RPMI7951 (cell line): ENCODE results near the gene TTI1. TPM values are rescaled to one million over a fixed set of nuclear protein-coding genes. Genes with fewer than 3 reads are reported as not detected.
A peak's percentile ranks its signal among the peaks of the same experiment; 100 is the strongest.

Experiments used
- DNase-seq: peaks from one replicate; pipeline ENCODE4 v3.0.0-alpha.2; 2012; ENCODE audit warnings: low read depth
- total RNA-seq: library from RNA; depleted of rRNA; stranded (reverse); fragments of >200 nt; shearing (Covaris generic); gene quantifications from 2 replicates; pipeline ENCODE4 v1.2.3, GENCODE V29; 2014

TTI1 gene
- total RNA-seq, 1 experiment from 2014 or later = 36.4 TPM

- no peak for DNase-seq
Observed at GRCh38 chr20:38055294-38055693, 22.0 kb upstream of the TTI1 start.

DNA sequence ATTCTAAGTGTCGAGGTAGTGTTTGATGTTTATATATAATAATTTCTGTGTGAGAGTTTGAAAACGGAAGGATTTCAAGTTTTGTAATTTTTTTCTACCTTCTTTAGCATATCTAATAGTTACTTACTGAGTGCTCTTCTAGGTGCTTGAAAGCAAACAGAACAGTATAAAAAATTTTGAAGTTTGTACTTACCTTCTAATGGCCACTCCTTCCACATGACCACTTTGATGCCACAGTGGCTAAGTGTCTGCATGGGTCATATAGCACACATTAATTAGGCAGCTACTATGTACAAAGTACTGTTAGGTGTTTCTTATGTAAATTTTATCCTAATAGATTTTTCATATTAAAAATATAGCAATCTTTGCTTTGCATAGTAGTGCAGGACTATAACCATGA is 21.4 kb upstream of the TTI1 start:
- no peak for DNase-seq

DNA sequence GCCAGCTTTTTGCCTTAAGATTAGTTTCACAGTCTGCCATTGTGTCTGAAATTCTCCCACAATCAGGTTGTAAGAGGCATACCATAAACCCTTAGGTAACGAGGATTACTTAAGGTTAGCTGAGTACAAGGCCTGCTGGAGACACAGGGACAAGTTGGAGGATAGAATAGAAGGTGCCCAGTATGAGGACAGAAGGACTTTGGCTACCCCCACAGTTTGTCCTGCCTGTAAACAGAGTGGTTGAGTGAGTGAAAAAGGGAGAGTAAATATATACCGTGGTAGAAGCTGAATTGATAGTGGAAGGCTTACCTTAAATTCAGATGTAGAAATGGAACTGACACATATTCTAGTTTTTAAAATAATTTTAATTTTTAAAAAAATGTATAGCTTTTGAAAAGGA is 19.6 kb upstream of the TTI1 start:
- DNase-seq = no peak

DNA sequence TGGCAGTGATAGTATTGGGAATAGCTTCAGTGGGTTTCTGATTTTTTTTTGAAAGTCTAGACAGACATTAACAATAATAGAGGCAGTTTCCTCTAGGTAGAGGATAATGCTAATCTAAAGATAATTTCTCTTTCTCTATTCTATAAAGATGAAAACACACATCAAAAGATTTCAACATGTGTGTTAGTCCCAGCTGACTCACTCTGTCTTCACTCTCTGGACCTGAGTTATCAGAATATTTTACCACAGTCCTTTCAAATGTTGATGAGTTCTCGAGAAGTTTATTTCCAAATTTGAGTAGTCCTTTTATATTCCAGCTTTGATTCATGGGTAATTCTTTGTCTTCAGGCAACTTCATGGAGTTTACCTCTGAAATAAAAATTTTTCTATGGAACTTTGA is 17.4 kb upstream of the TTI1 start:
- DNase-seq = no peak

- DNase-seq = peak; percentile 90
Observed at GRCh38 chr20:38049800-38050199, 16.5 kb upstream of the TTI1 start.

- no peak for DNase-seq
Observed at GRCh38 chr20:38046572-38046971, 13.3 kb upstream of the TTI1 start.

GRCh38 chr20:38044685-38045084 is 11.4 kb upstream of the TTI1 start:
- no peak for DNase-seq

DNA sequence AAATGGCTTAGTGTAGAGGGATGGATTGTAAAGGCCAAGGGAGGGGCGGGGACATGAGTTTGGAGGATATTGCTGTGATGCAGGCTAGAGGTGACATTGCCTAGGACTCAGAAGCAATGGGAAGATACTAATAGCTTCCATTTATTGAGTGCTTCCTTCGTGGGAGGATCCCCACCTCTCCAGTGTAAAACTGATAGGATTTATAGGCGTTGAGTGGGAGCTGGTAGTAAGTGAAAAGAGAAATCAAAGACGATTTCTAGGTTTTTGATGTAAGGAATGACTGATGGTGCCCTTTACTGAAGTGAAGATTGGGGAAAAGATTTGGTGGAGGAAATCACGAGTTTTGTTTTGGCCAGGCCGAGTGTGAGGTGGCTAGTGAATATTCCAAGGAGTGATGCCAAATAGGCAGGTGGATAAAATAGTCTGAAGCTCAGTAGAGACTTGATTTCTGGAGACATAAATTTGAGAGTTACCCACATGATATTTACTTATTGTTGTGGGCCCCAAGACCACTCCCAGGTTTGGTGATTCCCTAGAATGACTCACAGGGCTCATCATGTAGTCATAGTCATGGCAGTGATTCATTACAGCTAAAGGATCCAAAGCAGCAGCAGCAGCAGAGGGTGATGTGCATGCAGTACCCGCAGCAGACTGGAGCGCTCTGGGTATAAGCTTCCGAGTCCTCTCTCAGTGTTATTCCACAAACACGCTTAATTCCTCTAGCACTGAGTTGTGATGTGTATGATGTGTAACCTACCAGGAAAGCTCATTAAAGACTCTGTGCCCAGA is 10.4 kb upstream of the TTI1 start:
- peak; percentile 76 for DNase-seq

DNA sequence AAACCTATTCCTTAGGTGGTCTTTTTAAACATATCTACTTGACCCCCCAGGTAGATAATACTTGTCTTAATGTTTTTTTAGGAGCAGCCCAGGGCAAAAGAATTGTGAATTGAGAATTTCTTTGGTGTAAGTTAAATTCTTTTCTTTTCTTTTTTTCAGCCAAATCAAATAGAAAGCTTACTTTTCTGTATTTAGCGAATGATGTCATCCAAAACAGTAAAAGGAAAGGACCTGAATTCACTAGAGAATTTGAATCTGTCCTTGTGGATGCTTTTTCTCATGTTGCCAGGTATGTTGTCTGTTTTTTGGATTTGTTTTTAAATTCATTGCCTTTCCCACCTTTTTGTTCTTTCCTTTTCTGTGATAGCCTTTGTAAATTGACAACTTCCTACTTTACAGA is 7.0 kb upstream of the TTI1 start:
- DNase-seq = no peak

DNA sequence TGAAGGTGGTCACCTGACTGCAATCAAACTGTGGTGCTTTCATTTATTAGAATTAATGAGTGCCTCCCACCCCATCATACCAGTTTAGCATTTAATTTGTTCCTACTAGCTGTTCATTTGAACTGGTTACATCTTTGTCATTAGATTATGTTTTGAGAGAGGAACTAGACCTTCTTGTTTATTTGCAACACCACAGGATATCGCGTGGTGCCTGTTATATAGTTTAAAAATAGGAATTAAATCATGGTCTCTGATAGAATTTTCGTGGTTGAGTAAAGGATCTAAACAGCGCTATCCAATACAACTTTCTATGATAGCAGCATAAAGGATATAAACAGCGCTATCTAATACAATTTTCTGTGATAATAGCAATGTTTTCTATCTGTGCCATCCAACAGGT is 3.1 kb upstream of the TTI1 start:
- DNase-seq = no peak

GRCh38 chr20:38034961-38035360 is 1.7 kb upstream of the TTI1 start:
- DNase-seq = peak; percentile 15

DNA sequence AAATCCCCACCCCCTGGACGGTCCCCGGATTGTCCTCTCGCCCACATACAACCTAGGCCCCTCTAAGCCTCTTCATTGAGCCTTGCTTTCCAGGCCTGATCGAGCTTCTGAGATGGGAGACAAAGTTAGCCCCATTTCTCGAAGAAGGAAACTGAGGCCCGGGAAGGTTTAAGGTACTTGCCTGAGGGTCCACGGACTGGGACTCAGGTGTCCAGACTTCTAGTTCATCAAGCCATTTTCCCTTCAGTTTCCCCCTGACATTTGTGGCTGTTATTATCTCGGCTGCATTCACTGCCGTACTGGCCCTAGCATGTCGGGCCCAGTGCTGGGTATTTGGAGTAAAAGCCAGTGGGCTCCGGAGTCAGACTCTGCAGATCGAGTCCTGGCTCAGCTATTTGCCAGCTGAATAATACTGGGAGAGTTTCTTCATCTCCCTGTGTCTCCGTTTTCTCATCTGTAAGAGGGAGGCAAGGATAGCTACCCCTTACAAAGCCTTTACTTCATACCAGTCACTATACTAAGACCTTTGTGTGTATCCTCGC is 923 bp upstream of the TTI1 start:
- peak; percentile 6 for DNase-seq

DNA sequence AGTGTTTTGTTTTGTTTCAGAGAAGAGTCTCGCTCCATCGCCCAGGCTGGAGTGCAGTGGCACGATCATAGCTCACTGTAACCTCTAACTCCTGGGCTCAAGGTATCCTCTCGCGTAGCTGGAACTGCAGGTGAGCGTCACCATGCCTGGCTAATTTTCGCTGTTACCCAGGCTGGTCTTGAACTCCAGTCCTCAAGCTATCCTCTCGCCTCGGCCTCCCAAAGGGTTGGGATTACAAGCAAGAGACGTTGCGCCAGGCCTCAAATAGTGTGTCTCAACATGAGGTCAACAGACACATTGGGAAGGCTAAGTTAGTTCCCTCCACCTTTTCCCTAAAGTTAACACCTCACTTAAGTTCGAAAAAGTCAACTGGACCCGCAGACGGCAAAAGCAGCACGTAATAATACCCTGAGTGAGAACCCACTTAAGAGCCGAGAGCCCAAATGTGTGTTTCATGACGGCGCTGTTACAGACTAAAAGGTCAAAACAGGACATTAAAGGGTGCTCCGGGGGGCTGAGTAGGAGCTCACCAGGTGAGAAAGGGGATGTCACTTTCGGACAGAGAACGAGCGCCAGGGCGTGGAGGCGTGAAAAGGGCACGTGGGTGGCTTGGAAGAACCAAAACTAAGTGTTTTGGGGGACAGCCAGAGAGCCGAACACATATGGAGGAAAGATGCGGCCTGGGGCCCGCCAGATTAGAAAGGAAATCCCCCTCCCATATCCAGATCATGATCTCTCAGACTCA is 499 bp downstream of the TTI1 start:
- no peak for DNase-seq

DNA sequence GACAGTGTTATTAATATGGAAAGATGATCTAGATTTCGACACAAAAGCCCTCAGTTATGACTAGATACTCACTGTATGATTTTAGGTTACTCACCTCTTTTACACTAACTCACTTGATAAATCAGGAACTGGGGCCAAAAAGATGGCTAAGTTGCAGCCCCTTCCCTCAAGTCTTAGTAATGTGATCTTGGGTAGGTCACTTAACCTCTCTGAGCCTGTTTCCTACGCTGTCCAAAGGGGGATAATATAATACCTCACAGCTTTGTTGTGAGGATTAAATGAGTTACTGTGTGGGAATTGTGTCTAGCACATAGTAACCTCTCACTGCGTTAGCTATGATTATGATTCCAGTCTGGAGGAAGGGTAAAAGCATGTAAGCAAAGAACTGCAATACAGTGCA is 1.3 kb downstream of the TTI1 start:
- no peak for DNase-seq

DNA sequence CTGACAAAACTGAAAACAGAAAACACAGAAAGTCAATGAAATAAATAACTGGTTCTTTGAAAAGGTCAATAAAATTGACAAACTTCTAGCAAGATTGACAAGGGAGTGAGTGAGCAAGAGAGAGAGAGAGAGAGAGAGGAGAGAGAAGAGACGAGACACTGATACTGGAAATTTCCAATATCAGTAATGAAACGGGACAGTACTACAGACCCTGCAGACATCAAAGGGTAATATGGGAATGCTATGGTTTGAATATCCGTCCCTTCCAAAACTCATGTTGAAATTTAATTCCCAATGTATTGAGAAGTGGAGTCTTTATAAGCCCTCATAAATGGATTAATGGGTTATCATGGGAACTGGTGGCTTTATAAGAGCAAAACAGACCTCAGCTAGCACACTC is 3.8 kb downstream of the TTI1 start:
- DNase-seq = no peak

DNA sequence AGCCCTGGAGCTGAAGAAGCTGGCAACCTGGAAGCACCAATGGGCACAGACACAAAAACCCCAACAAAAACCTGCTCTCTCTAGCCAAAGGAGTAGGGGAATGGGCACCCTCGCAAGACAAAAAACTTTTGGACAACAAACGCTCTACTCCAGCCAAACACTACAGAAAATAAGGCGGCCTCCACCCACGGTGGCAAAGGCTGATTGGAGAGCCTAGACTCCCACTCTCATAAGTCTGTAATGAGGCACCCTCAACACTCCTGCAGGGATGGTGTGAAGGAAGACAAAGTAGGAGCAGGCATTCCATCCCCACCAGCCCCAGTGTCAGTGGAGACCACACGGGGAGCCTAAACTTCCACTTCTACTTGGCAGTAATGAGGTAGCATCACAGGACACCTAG is 8.8 kb downstream of the TTI1 start:
- DNase-seq = no peak

DNA sequence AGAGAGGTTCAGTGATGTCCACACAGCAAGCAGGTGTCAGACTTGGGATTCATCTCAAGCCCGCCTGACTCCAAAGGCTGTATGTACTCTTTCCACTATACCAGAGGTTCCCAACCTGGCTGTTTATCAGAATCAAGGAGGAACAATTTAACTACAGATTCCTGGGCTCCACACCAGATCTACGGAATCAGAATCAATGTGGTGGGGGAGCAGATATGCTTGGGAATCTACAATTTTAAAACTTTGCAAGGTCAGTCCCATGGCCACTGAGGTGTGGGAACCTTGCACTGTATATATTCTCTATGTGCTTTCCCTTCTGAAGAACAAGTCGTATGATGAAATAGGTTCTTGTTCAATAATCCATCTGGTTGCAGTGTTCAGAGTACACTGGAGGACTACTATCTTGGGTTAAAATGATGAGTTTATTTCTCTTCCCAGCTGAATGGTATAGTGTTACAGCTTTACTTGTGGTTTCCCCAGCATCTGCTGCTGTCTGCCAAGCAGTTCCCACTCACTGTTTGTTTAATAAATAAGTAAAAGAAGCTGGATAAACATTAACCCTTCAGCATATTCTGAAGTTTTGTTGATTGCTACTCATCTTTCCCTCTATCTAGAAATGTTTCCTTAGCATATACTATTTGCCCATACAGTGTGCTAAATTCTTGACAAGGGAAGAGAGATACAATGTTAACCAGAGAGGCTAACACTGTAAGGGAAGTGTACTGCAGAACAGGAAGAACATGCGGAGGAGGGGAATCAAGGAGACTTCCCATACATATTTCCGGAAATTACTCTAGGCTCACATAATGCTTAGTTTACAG is 9.9 kb downstream of the TTI1 start:
- DNase-seq = peak; percentile 39

GRCh38 chr20:38021087-38021772 is 12.0 kb downstream of the TTI1 start:
- DNase-seq = no peak

DNA sequence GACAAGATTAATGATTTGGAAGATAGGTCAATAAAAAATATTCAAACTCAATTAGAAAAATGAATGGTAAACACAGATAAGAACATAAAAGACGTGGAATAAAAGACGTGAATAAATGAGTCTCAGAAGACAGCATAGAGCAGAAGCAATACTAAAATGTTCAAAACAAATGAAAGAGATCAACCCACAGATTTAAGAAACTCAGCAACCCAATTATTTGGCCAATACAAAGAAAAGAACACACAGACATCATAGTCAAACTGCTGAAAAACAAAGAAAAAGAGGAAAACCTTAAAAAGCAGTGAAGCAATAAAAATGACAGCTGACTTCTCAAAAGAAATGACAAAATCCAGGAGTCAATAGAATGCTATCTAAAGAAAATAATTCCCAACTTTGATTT is 14.9 kb downstream of the TTI1 start:
- no peak for DNase-seq

DNA sequence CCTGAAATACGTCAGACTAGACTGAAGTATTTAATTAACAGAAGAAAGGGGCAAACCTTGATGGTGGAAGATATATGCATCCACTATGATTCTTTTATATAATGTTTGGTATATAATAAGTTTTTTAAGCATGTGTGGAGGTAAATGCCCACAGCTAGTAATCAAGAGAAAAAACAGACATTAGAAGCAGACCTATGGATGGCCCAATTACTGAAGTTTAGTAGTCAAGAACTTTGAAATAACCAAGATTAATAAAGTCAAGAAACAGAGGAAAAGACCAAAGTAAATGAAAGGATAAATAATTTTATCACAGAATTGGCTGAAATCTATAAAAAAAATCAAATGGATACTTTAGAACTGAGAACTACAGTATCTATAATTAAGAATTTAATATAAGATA is 15.3 kb downstream of the TTI1 start:
- DNase-seq = no peak

GRCh38 chr20:38013887-38014286 is 19.4 kb downstream of the TTI1 start:
- DNase-seq = no peak

- no peak for DNase-seq
Observed at GRCh38 chr20:38012332-38012731, 20.9 kb downstream of the TTI1 start.
